Right atrium auricular region (tissue), 2 donors: ENCODE results near the gene NAAA. TPM values are rescaled to one million over a fixed set of nuclear protein-coding genes. Genes with fewer than 3 reads are reported as not detected.
A peak's percentile ranks its signal among the peaks of the same experiment; 100 is the strongest.

Experiments used
- DNase-seq: peaks from one replicate; pipeline ENCODE4 v3.0.0-alpha.2; 2019; ENCODE audit warnings: low spot score
- H3K27ac ChIP-seq, 2 donors: fragments of 200-600 bp; sonication (generic); 1 replicate in 1 of 2; 2 replicates in 1 of 2; pipeline ENCODE4 v1.5.1; 2016 to 2019
- H3K27me3 ChIP-seq, 2 donors: fragments of 200-600 bp; sonication (generic); one replicate each; pipeline versions ENCODE4 v1.5.1 to v1.6.0; 2017 to 2019
- H3K36me3 ChIP-seq: fragments of 200-600 bp; sonication (generic); one replicate; pipeline ENCODE4 v1.5.1; 2016
- H3K4me1 ChIP-seq, 2 donors: fragments of 200-600 bp; sonication (generic); one replicate each; pipeline versions ENCODE4 v1.5.1 to v1.6.0; 2017 to 2019
- H3K4me3 ChIP-seq, 2 donors: fragments of 200-600 bp; sonication (generic); 1 replicate in 1 of 2; 2 replicates in 1 of 2; pipeline ENCODE4 v1.5.1; 2017 to 2019; ENCODE audit warnings: mild to moderate bottlenecking in 1 of 2, moderate library complexity in 1 of 2
- H3K9me3 ChIP-seq, 2 donors: fragments of 200-600 bp; sonication (generic); one replicate each; pipeline ENCODE4 v1.5.1; 2019
- CTCF ChIP-seq, 2 donors: fragments of 200-600 bp; sonication (generic); IDR thresholded peaks; one replicate each; pipeline ENCODE4 v1.5.1; 2019; ENCODE audit warnings: antibody characterized with exemption in 2 of 2
- total RNA-seq, 2 donors: library from RNA; depleted of rRNA; stranded (reverse); fragments of >200 nt; gene quantifications; one replicate each; pipeline ENCODE4 v1.1.0, GENCODE V29; 2016

NAAA gene
- total RNA-seq, 2 donors from 2014 or later, result 39.5 to 54.6 TPM

GRCh38 chr4:75904076-75904475 lies 36.7 kb downstream of the NAAA start:
- Histone ChIP-seq H3K4me3 (no peak overlapping the region), H3K9me3 (no peaks in the 10 kb centered on the region), H3K27me3 (no peaks in the 10 kb centered on the region), H3K27ac (no peak overlapping the region), H3K36me3 (no peaks in the 10 kb centered on the region), H3K4me1 (no peaks in the 10 kb centered on the region)
- TF ChIP-seq CTCF (IDR thresholded peaks at IDR 0.05), result no peak
- DNase-seq, result no peak

GRCh38 chr4:75902352-75902751 lies 38.5 kb downstream of the NAAA start, which contains the start of gene PPEF2:
TSS of gene PPEF2 (minus strand) at chr4:75902452. CDS start at chr4:75896325, 6,127 bp downstream.
- H3K4me3 ChIP-seq, result no peak within 1 kb of the TSS
- no peaks in the 10 kb centered on the region for H3K27me3 ChIP-seq
- H3K9me3 ChIP-seq, result no peaks in the 10 kb centered on the region
- H3K27ac ChIP-seq, result no peak within 1 kb of the TSS
- H3K36me3 ChIP-seq, result no peaks in the 10 kb centered on the region
- DNase-seq, result no peak
- TF ChIP-seq CTCF (IDR thresholded peaks at IDR 0.05), result no peak
- H3K4me1 ChIP-seq, result no peaks in the 10 kb centered on the region

DNA sequence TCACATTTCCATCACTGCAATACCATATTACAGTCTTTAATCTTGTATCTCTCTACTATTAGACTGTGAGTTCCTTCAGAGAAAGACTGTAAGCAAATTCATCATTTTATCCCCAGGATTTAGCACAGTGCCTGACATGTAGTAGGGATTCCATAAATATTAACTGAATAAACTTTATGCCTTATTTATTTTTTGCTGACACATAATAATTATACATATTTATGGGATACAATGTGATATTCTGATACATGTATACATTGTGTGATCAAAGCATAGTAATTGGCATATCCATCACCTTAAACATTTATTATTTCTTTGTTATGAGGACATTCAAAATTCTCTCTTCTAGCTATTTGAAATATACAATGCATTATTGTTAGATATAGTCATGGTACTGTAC lies 42.3 kb downstream of the NAAA start:
- no peaks in the 10 kb centered on the region for H3K36me3 ChIP-seq
- DNase-seq, result no peak
- H3K27ac ChIP-seq, result no peak overlapping the region
- no peaks in the 10 kb centered on the region for H3K4me1 ChIP-seq
- no peak overlapping the region for H3K4me3 ChIP-seq
- H3K9me3 ChIP-seq, result no peaks in the 10 kb centered on the region
- TF ChIP-seq CTCF (IDR thresholded peaks at IDR 0.05), result no peak
- H3K27me3 ChIP-seq, result no peaks in the 10 kb centered on the region

GRCh38 chr4:75895744-75896314 lies 45.0 kb downstream of the NAAA start:
- TF ChIP-seq CTCF (IDR thresholded peaks at IDR 0.05), result peak; percentile 22 to 67
- H3K9me3 ChIP-seq, result no peaks in the 10 kb centered on the region
- H3K27ac ChIP-seq, result no peak overlapping the region
- H3K4me3 ChIP-seq, result no peak overlapping the region
- no peak for DNase-seq
- H3K4me1 ChIP-seq, result no peaks in the 10 kb centered on the region
- no peaks in the 10 kb centered on the region for H3K27me3 ChIP-seq
- H3K36me3 ChIP-seq, result no peaks in the 10 kb centered on the region

- H3K27me3 ChIP-seq, result no peaks in the 10 kb centered on the region
- no peaks in the 10 kb centered on the region for H3K36me3 ChIP-seq
- no peak for TF ChIP-seq CTCF (IDR thresholded peaks at IDR 0.05)
- no peaks in the 10 kb centered on the region for H3K4me1 ChIP-seq
- H3K9me3 ChIP-seq, result no peaks in the 10 kb centered on the region
- no peak overlapping the region for H3K4me3 ChIP-seq
- no peak for DNase-seq
- H3K27ac ChIP-seq, result no peak overlapping the region
Observed at GRCh38 chr4:75892508-75892907, 48.3 kb downstream of the NAAA start.

DNA sequence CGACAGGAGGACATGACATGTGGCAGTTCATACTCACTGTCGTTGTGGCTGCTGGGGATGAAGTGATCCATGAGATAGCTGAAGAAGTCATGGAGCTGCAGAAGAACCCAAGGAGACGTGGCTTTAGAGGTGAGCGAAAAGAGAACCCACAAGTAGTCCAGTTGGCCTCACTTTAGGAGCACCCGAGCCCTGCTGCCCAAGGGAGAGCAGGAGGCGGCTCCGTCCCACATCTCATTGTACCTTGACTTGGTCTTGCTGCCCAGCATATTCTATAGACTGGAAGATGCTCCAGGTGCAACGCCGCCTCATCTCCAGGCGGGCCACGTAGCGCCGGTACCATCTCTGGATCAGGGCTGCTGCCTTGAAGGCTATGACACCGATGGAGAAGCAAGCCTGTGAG lies 49.2 kb downstream of the NAAA start:
- Histone ChIP-seq H3K4me3 (no peak overlapping the region), H3K4me1 (no peaks in the 10 kb centered on the region)
- no peak for DNase-seq

More for the DNA sequence above, 49.2 kb downstream of the NAAA start:
- Histone ChIP-seq H3K27ac (no peak overlapping the region), H3K9me3 (no peaks in the 10 kb centered on the region), H3K36me3 (no peaks in the 10 kb centered on the region), H3K27me3 (no peaks in the 10 kb centered on the region)
- TF ChIP-seq CTCF (IDR thresholded peaks at IDR 0.05), result no peak
